CD1c-positive myeloid dendritic cell (primary cell): ENCODE measurements around the gene C5orf47.
A peak's percentile ranks its signal among the peaks of the same experiment; 100 is the strongest.

Experiments used
- DNase-seq: peaks from one replicate; pipeline ENCODE4 v3.0.0-alpha.2; 2016; ENCODE audit errors: extremely low spot score

The C5orf47 gene

GRCh38 chr5:173970878-173971650 lies 17.9 kb upstream of the C5orf47 start:
- DNase-seq, result no peak

- DNase-seq, result no peak
Observed at GRCh38 chr5:173971681-173972345, 17.2 kb upstream of the C5orf47 start.

GRCh38 chr5:173972607-173972924 lies 16.4 kb upstream of the C5orf47 start:
- no peak for DNase-seq

GRCh38 chr5:173972925-173973615 lies 15.9 kb upstream of the C5orf47 start:
- peak; percentile 84 for DNase-seq

- DNase-seq, result no peak
Observed at GRCh38 chr5:173973616-173973969, 15.4 kb upstream of the C5orf47 start.

- DNase-seq, result no peak
Observed at GRCh38 chr5:173974688-173975239, 14.2 kb upstream of the C5orf47 start.

GRCh38 chr5:173981185-173981761 lies 7.7 kb upstream of the C5orf47 start:
- no peak for DNase-seq

- DNase-seq, result no peak
Observed at GRCh38 chr5:173984218-173984617, 4.8 kb upstream of the C5orf47 start.

- DNase-seq, result no peak
Observed at GRCh38 chr5:173989432-173990082, 587 bp downstream of the C5orf47 start.

GRCh38 chr5:173997331-173997730 lies 8.4 kb downstream of the C5orf47 start:
- DNase-seq, result no peak

- no peak for DNase-seq
Observed at GRCh38 chr5:173998531-173998930, 9.6 kb downstream of the C5orf47 start.

- no peak for DNase-seq
Observed at GRCh38 chr5:174000076-174000475, 11.1 kb downstream of the C5orf47 start.

GRCh38 chr5:174003795-174004194 lies 14.8 kb downstream of the C5orf47 start:
- DNase-seq, result no peak

GRCh38 chr5:174008922-174009321 lies 20.0 kb downstream of the C5orf47 start:
- DNase-seq, result no peak

GRCh38 chr5:174010365-174010764 lies 21.4 kb downstream of the C5orf47 start:
- DNase-seq, result no peak

- no peak for DNase-seq
Observed at GRCh38 chr5:174011441-174011840, 22.5 kb downstream of the C5orf47 start.

- peak; percentile 37 for DNase-seq
Observed at GRCh38 chr5:174020069-174020927, 31.3 kb downstream of the C5orf47 start.

- no peak for DNase-seq
Observed at GRCh38 chr5:174020928-174021304, 31.9 kb downstream of the C5orf47 start.

GRCh38 chr5:174022384-174023095 lies 33.6 kb downstream of the C5orf47 start:
- no peak for DNase-seq

- no peak for DNase-seq
Observed at GRCh38 chr5:174030286-174030685, 41.3 kb downstream of the C5orf47 start.
